Upper lobe of left lung (tissue), 4 donors: ENCODE measurements around the gene ASPRV1.

Source experiments
- CTCF ChIP-seq, 6 experiments: fragments of 450-650 bp in 4 of 6; fragments of 200-600 bp in 2 of 6; sonication (generic) in 2 of 6; IDR thresholded peaks; one replicate each; pipeline ENCODE4 v1.5.1; 2016 to 2019; ENCODE audit warnings: antibody characterized with exemption in 6 of 6
- POLR2AphosphoS5 ChIP-seq, 2 donors: sonication (generic); formaldehyde crosslinking; IDR thresholded peaks; one replicate each; pipeline ENCODE4 v1.5.1; 2017; ENCODE audit warnings: antibody characterized with exemption in 2 of 2

- TF ChIP-seq CTCF (IDR thresholded peaks at IDR 0.05) (no peak), POLR2AphosphoS5 (IDR thresholded peaks at IDR 0.05) (no peak)
Measured at GRCh38 chr2:69977906-69978482, 16.6 kb upstream of the ASPRV1 start.
